ENCODE data around the gene IL19. TPM values are rescaled to one million over a fixed set of nuclear protein-coding genes. Genes with fewer than 3 reads are reported as not detected.

IL19 gene
- total RNA-seq, 1 experiment from 2014 or later, result not detected

GRCh38 chr1:206885341-206886060, 114.9 kb downstream of the IL19 start:
- H3K4me3 ChIP-seq, result no peak overlapping the region

GRCh38 chr1:206886831-206887230, 116.3 kb downstream of the IL19 start:
- Histone ChIP-seq H3K27ac (no peak overlapping the region), H3K9me3 (replicated peaks) (no peaks in the 10 kb centered on the region), H3K36me3 (no peaks in the 10 kb centered on the region), H3K4me1 (replicated peaks) (peaks cover 48% of the 10 kb centered on the region), H3K4me3 (no peak overlapping the region), H3K27me3 (replicated peaks) (no peaks in the 10 kb centered on the region)
- DNase-seq (ENCODE audit: low read depth in 1 of 2, low spot score in 2 of 2), result peak in 1 of 2 experiments; percentile 10

More at GRCh38 chr1:206885341-206886060, 114.9 kb downstream of the IL19 start:
- no peaks in the 10 kb centered on the region for H3K27me3 ChIP-seq (replicated peaks)
- no peaks in the 10 kb centered on the region for H3K9me3 ChIP-seq (replicated peaks)
- H3K36me3 ChIP-seq, result no peaks in the 10 kb centered on the region
- peaks cover 35% of the 10 kb centered on the region for H3K4me1 ChIP-seq (replicated peaks)
- DNase-seq (ENCODE audit: low read depth in 1 of 2, low spot score in 2 of 2), result no peak
- no peak overlapping the region for H3K27ac ChIP-seq

- peaks cover 57% of the 10 kb centered on the region for H3K4me1 ChIP-seq (replicated peaks)
- H3K4me3 ChIP-seq, result no peak overlapping the region
- H3K9me3 ChIP-seq (replicated peaks), result no peaks in the 10 kb centered on the region
- DNase-seq (ENCODE audit: low read depth in 1 of 2, low spot score in 2 of 2), result peak in 1 of 2 experiments; percentile 71
- no peak overlapping the region for H3K27ac ChIP-seq
- H3K27me3 ChIP-seq (replicated peaks), result no peaks in the 10 kb centered on the region
- no peaks in the 10 kb centered on the region for H3K36me3 ChIP-seq
Measured at GRCh38 chr1:206887701-206888100, 117.1 kb downstream of the IL19 start.

GRCh38 chr1:206890125-206891060, 119.8 kb downstream of the IL19 start:
- Histone ChIP-seq H3K27me3 (replicated peaks) (no peaks in the 10 kb centered on the region), H3K27ac (peak overlapping the region; percentile 100), H3K4me1 (replicated peaks) (peaks cover 72% of the 10 kb centered on the region), H3K36me3 (no peaks in the 10 kb centered on the region), H3K4me3 (peak overlapping the region; percentile 18), H3K9me3 (replicated peaks) (no peaks in the 10 kb centered on the region)
- peak; percentile 90 to 97 for DNase-seq (ENCODE audit: low read depth in 1 of 2, low spot score in 2 of 2)

- peak; percentile 84 to 87 for DNase-seq (ENCODE audit: low read depth in 1 of 2, low spot score in 2 of 2)
- no peaks in the 10 kb centered on the region for H3K27me3 ChIP-seq (replicated peaks)
- H3K27ac ChIP-seq, result peak overlapping the region; percentile 100
- no peaks in the 10 kb centered on the region for H3K9me3 ChIP-seq (replicated peaks)
- H3K4me1 ChIP-seq (replicated peaks), result peaks cover 82% of the 10 kb centered on the region
- H3K36me3 ChIP-seq, result no peaks in the 10 kb centered on the region
- peak overlapping the region; percentile 18 for H3K4me3 ChIP-seq
Measured at GRCh38 chr1:206891412-206891811, 120.8 kb downstream of the IL19 start.

Other genes with a start within 250 kb of the IL19 start
- 41.0 and 53.8 TPM in 2 replicates for gene EIF2D, start 158.3 kb upstream of the IL19 start, total RNA-seq (2014; rRNA removed; shearing (Covaris generic))
- 3.9 and 11.2 TPM in 2 replicates for gene DYRK3, start 135.2 kb upstream of the IL19 start, total RNA-seq (2014; rRNA removed; shearing (Covaris generic))
- gene MAPKAPK2, start 85.9 kb upstream of the IL19 start, total RNA-seq (2014; rRNA removed; shearing (Covaris generic)), result 45.4 and 58.6 TPM in 2 replicates
- gene IL10, start 1.7 kb downstream of the IL19 start, total RNA-seq (2014; rRNA removed; shearing (Covaris generic)), result not detected in 2 replicates
- gene IL20, start 94.8 kb downstream of the IL19 start, total RNA-seq (2014; rRNA removed; shearing (Covaris generic)), result 0.25 and 0.53 TPM in 2 replicates
- gene IL24, start 126.7 kb downstream of the IL19 start, total RNA-seq (2014; rRNA removed; shearing (Covaris generic)), result 1.5 and 3.5 TPM in 2 replicates
- gene FCMR, start 151.2 kb downstream of the IL19 start, total RNA-seq (2014; rRNA removed; shearing (Covaris generic)), result 2.0 and 11.7 TPM in 2 replicates
- gene PIGR, start 175.7 kb downstream of the IL19 start, total RNA-seq (2014; rRNA removed; shearing (Covaris generic)), result not detected in 2 replicates
- not detected in 2 replicates for gene FCAMR, start 199.7 kb downstream of the IL19 start, total RNA-seq (2014; rRNA removed; shearing (Covaris generic))

Data from SJSA1 (cell line).